Panc1 (cell line): ENCODE results near the gene PGM5. TPM values are rescaled to one million over a fixed set of nuclear protein-coding genes. Genes with fewer than 3 reads are reported as not detected.

Source experiments
- ATAC-seq: fragments of 200-7000 bp; cut with Tn5 transposase; 2 replicates; pipeline ENCODE4 v1.9.1; 2020; ENCODE audit warnings: mild to moderate bottlenecking, moderate library complexity
- BruUV-seq: library from RNA; stranded (reverse); fragments of 400-500 nt; replicated peaks from 2 replicates; lab custom pipeline; 2021; lab: Mats Ljungman, UMichigan
- CTCF ChIA-PET: fragments of 300-600 bp; sonication (Branson Sonifier 250); formaldehyde crosslinking; loops from one replicate; lab custom pipeline; 2022; ENCODE audit warnings: antibody characterized with exemption; lab: Charles Lee
- POLR2A ChIA-PET: fragments of 300-600 bp; sonication (Branson Sonifier 250); formaldehyde crosslinking; loops from one replicate; lab custom pipeline; 2022; ENCODE audit warnings: antibody characterized with exemption; lab: Charles Lee
- DNase-seq: peaks from one replicate; pipeline ENCODE4 v3.0.0-alpha.2; 2010; ENCODE audit warnings: low read depth, low spot score
- H3K27ac ChIP-seq: 2 replicates; pipeline ENCODE4 v1.5.1; 2011; ENCODE audit warnings: mild to moderate bottlenecking, low read length, inconsistent platforms
- H3K27me3 ChIP-seq: fragments of 200-500 bp; sonication (Bioruptor generic); 2 replicates; pipeline ENCODE4 v1.6.0; 2014; ENCODE audit warnings: low read length, inconsistent platforms; ENCODE audit not compliant: control insufficient read depth, insufficient read depth
- H3K36me3 ChIP-seq: fragments of 200-500 bp; sonication (Bioruptor generic); 2 replicates; pipeline ENCODE4 v1.5.1; 2014; ENCODE audit warnings: inconsistent platforms, mild to moderate bottlenecking, low read length, moderate library complexity; ENCODE audit not compliant: control insufficient read depth, insufficient read depth
- H3K4me1 ChIP-seq: 2 replicates; pipeline ENCODE4 v1.5.1; 2011; ENCODE audit warnings: inconsistent platforms, mild to moderate bottlenecking, low read length, moderate library complexity; ENCODE audit not compliant: control insufficient read depth, insufficient read depth
- H3K4me3 ChIP-seq, 2 experiments: 2 replicates each; pipeline ENCODE4 v1.5.1; 2011 to 2012; ENCODE audit warnings: low read depth in 2 of 2, low read length in 2 of 2, mild to moderate bottlenecking in 2 of 2, inconsistent platforms in 1 of 2, moderate library complexity in 1 of 2
- H3K9me3 ChIP-seq: fragments of 200-500 bp; sonication (Bioruptor generic); 2 replicates; pipeline ENCODE4 v1.5.1; 2014; ENCODE audit warnings: low read depth, mild to moderate bottlenecking, inconsistent platforms, low read length, moderate library complexity; ENCODE audit not compliant: control insufficient read depth, insufficient read depth
- POLR2AphosphoS5 ChIP-seq: IDR thresholded peaks from 2 replicates; pipeline ENCODE4 v1.6.1; 2012; ENCODE audit warnings: mild to moderate bottlenecking, low read depth, low read length, moderate library complexity
- REST ChIP-seq, 2 experiments: IDR thresholded peaks; 2 replicates each; pipeline ENCODE4 v1.6.1; 2011 to 2012; ENCODE audit warnings: low read depth in 2 of 2, control low read depth in 1 of 2, low read length in 1 of 2, mild to moderate bottlenecking in 1 of 2, moderate library complexity in 1 of 2; ENCODE audit not compliant: insufficient read depth in 1 of 2
- SIN3A ChIP-seq: IDR thresholded peaks from 2 replicates; pipeline ENCODE4 v1.6.1; 2012; ENCODE audit warnings: low read depth, mild to moderate bottlenecking, low read length, moderate library complexity, borderline replicate concordance; ENCODE audit not compliant: insufficient read depth
- TCF7L2 ChIP-seq: IDR thresholded peaks from 2 replicates; pipeline ENCODE4 v1.6.1; 2011; ENCODE audit warnings: mild to moderate bottlenecking, low read depth, low read length, inconsistent platforms
- in situ Hi-C: cut with HindIII; loops from 2 replicates; pipeline ENCODE4 v1.10.0; 2016; ENCODE audit warnings: low sequenced_read_pairs, low pct_unique_long_range_greater_than_20kb
- intact Hi-C: fragments of 100-400 bp; cut with micrococcal nuclease; formaldehyde crosslinking; loops from one replicate; pipeline ENCODE4 v1.10.0; 2022; ENCODE audit not compliant: unreplicated experiment
- total RNA-seq: library from RNA; stranded (reverse); gene quantifications from one replicate; pipeline ENCODE4 v1.2.1, GENCODE V29; 2021; ENCODE audit not compliant: unreplicated experiment
- TF ChIP-seq, protein P1 (sequence below): fragments of 450-650 bp; IDR thresholded peaks from 2 replicates; pipeline ENCODE4 v1.5.1; 2017; ENCODE audit warnings: mild to moderate bottlenecking

The PGM5 gene
- total RNA-seq, 1 experiment from 2014 or later: 0.21 TPM

DNA sequence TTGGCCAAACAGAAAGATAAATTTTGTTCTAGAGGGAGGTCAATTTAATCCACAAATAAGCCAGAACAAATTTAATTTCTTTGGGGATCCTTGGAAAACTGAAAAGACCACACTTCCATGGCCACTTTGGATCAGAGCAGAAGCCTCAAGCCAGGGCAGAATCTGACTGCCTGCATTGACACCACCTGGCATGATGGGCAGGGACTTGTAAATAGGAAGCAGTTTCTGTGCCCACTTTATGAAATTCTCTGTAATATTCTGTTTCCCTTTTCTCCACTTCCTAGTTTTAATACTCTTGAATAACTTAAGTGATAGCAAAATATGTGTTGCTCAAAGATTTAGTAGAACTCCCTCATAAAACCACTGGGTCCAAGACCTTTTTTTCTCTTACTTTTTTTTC, 191.0 kb downstream of the PGM5 start:
- Histone ChIP-seq H3K27ac (no peak overlapping the region), H3K36me3 (no peaks in the 10 kb centered on the region), H3K27me3 (no peaks in the 10 kb centered on the region), H3K9me3 (no peaks in the 10 kb centered on the region), H3K4me1 (no peaks in the 10 kb centered on the region), H3K4me3 (no peak overlapping the region)
- DNase-seq (no peak), ATAC-seq (no peak)
- CTCF ChIA-PET: interaction anchor here (0.5 kb wide), 1 partner anchor 75 kb away, joined by 3 read pairs; no protein-coding TSS in a partner anchor
- POLR2A ChIA-PET: no interaction called here
- TF ChIP-seq REST (IDR thresholded peaks at IDR 0.05; ENCODE audit: insufficient read depth in 1 of 2, low read depth in 2 of 2, low read length in 1 of 2) (no peak), SIN3A (no peak), TCF7L2 (no peak), POLR2AphosphoS5 (no peak)
- TF ChIP-seq, protein P1, sequence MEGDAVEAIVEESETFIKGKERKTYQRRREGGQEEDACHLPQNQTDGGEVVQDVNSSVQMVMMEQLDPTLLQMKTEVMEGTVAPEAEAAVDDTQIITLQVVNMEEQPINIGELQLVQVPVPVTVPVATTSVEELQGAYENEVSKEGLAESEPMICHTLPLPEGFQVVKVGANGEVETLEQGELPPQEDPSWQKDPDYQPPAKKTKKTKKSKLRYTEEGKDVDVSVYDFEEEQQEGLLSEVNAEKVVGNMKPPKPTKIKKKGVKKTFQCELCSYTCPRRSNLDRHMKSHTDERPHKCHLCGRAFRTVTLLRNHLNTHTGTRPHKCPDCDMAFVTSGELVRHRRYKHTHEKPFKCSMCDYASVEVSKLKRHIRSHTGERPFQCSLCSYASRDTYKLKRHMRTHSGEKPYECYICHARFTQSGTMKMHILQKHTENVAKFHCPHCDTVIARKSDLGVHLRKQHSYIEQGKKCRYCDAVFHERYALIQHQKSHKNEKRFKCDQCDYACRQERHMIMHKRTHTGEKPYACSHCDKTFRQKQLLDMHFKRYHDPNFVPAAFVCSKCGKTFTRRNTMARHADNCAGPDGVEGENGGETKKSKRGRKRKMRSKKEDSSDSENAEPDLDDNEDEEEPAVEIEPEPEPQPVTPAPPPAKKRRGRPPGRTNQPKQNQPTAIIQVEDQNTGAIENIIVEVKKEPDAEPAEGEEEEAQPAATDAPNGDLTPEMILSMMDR: no peak
- intact Hi-C loops: no loop called here
- in situ Hi-C loops: no loop called here
- no TSS peak for BruUV-seq

DNA sequence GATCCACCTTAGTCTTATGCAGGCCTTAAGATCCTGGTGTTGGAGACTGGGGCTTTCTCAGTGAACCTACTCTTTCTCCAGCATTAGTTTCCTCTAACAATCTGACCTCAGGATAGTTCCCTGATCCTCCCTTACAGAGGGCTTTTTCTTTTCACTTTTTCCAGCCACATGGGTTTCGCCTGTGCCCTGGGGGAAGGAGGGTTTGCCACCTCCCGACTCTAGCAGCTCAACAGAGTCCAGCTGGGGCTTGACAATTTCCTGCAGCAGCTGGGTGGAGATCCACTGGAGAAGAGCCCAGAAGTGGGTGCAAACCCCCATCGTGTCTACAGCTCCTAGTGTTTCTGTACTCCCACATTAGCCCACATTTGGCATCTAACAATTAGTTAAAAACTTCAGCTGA, 191.8 kb downstream of the PGM5 start:
- Histone ChIP-seq H3K27ac (no peak overlapping the region), H3K36me3 (no peaks in the 10 kb centered on the region), H3K27me3 (no peaks in the 10 kb centered on the region), H3K9me3 (no peaks in the 10 kb centered on the region), H3K4me3 (no peak overlapping the region), H3K4me1 (no peaks in the 10 kb centered on the region)
- in situ Hi-C loops: no loop called here
- ATAC-seq: no peak
- TF ChIP-seq SIN3A (no peak), TCF7L2 (no peak), POLR2AphosphoS5 (no peak), REST (IDR thresholded peaks at IDR 0.05; ENCODE audit: insufficient read depth in 1 of 2, low read depth in 2 of 2, low read length in 1 of 2) (no peak)
- TF ChIP-seq, protein P1: no peak
- no TSS peak for BruUV-seq
- ChIA-PET CTCF (no interaction called here), POLR2A (no interaction called here)
- intact Hi-C loops: no loop called here
- DNase-seq: no peak
